GM12872 (cell line): ENCODE results near the gene TMEM62.

ENCODE experiments used
- CTCF ChIP-seq: IDR thresholded peaks from 3 replicates; pipeline ENCODE4 v1.5.1; 2011; ENCODE audit warnings: low read depth, mild to moderate bottlenecking, low read length, moderate library complexity; ENCODE audit not compliant: insufficient read depth

Gene TMEM62

GRCh38 chr15:43105077-43105736, 28.2 kb upstream of the TMEM62 start:
- TF ChIP-seq CTCF = no peak

GRCh38 chr15:43105778-43106485, 27.5 kb upstream of the TMEM62 start, which contains the start of gene UBR1:
TSS of gene UBR1 (minus strand) at chr15:43106038. CDS start at chr15:43106022, 16 bp downstream.
- no peak for TF ChIP-seq CTCF

GRCh38 chr15:43106486-43106829, 26.9 kb upstream of the TMEM62 start:
- no peak for TF ChIP-seq CTCF

- no peak for TF ChIP-seq CTCF
These were observed 25.6 kb upstream of the TMEM62 start for GRCh38 chr15:43107751-43108150.

- no peak for TF ChIP-seq CTCF
These were observed 22.0 kb upstream of the TMEM62 start for GRCh38 chr15:43111354-43111753.

GRCh38 chr15:43118286-43118685, 15.1 kb upstream of the TMEM62 start:
- TF ChIP-seq CTCF = no peak

GRCh38 chr15:43118829-43119228, 14.6 kb upstream of the TMEM62 start:
- no peak for TF ChIP-seq CTCF
